COLO829 (cell line): ENCODE data around the gene TMEM116.
"Not testable (repeated sequence)": the region's sequence is repeated elsewhere in the genome, so short reads cannot be mapped to it uniquely, and the experiment has no call there.

ENCODE experiments used
- DNase-seq: peaks from one replicate; pipeline ENCODE4 v3.0.0; 2012; ENCODE audit warnings: low spot score

Gene TMEM116

DNA sequence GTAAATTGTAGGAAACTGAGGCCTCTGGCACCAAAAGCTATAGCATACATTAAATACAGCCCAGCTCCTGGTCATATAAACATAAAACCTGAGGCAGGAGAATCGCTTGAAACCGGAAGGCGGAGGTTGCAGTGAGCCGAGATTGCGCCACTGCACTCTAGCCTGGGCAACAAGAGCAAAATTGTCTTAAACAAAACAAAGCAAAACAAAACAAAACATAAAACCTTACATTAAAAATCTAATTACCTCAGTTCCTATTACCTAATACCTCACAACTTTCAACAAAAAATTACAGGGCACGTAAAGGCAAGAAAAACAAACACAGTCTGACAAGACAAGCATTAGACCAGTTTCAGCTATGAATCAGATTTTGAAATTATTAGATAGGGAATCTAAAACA, 36.7 kb downstream of the TMEM116 start:
- no peak for DNase-seq

DNA sequence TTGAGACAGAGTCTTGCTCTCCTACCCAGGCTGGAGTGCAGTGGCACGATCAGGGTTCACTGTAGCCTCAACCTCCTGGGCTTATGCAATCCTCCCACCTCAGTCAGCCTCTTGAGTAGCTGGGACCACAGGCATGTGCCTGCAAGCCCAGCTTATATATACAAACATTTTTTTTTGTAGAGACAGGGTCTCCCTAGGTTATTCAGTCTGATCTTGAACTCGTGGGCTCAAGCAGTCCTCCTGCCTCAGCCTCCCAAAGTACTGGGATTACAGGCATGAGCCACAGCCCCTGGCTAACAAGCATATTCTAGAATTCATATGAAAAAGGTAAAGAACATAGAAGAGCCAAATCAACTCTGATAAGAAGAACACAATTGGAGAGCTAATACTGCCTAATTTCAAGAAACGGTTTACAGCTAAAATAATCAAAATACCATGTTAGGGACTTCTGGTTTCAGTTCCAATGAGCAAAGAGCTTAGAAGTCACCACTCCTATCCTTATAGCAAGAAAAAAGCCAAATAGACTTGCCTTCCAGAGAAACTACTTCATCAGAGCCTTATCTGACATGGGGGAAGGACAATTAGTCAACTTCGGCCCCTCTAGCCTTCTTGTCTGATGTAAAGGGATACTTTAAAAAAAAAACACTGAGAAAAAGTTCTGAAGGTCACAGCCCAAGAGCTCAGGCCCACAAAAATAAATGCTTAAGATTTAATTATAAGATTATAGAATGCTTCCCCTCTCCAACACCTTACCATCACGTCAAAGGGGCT, 37.6 kb downstream of the TMEM116 start:
- no peak for DNase-seq

GRCh38 chr12:111971800-111972199, 41.2 kb downstream of the TMEM116 start:
- no peak for DNase-seq

GRCh38 chr12:111964935-111965334, 48.0 kb downstream of the TMEM116 start:
- DNase-seq, result no peak

- not testable (repeated sequence) for DNase-seq
Measured at GRCh38 chr12:111959518-111959917, 53.4 kb downstream of the TMEM116 start.

- DNase-seq, result not testable (repeated sequence)
Measured at GRCh38 chr12:111957224-111957623, 55.7 kb downstream of the TMEM116 start.

GRCh38 chr12:111954969-111955368, 58.0 kb downstream of the TMEM116 start:
- no peak for DNase-seq

- DNase-seq, result no peak
Measured at GRCh38 chr12:111953455-111953854, 59.5 kb downstream of the TMEM116 start.

- not testable (repeated sequence) for DNase-seq
Measured at GRCh38 chr12:111952084-111952787, 60.7 kb downstream of the TMEM116 start.

GRCh38 chr12:111950961-111951676, 61.8 kb downstream of the TMEM116 start:
- not testable (repeated sequence) for DNase-seq

- DNase-seq, result no peak
Measured at GRCh38 chr12:111943929-111944328, 69.0 kb downstream of the TMEM116 start.

- DNase-seq, result peak; percentile 4
Measured at GRCh38 chr12:111942557-111942956, 70.4 kb downstream of the TMEM116 start.

DNA sequence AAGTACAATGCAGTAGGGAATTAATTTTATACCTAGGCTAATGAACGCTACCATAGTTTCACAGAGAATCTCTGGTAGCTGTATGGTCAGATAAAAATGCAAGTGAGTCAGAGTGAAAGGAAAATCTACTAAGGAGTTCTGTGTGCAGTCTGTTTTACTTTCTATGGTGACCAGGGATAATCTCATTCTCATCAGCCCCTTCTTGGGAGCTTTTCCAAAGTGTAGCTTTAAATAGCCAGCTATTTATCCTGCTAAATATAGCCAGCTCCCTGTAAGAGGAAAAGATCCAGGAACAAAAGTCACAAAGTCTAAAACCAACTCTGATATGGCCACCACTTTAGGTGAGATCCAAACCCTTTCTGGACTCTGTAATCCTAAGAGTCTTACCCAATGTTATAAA, 75.5 kb downstream of the TMEM116 start:
- no peak for DNase-seq

DNA sequence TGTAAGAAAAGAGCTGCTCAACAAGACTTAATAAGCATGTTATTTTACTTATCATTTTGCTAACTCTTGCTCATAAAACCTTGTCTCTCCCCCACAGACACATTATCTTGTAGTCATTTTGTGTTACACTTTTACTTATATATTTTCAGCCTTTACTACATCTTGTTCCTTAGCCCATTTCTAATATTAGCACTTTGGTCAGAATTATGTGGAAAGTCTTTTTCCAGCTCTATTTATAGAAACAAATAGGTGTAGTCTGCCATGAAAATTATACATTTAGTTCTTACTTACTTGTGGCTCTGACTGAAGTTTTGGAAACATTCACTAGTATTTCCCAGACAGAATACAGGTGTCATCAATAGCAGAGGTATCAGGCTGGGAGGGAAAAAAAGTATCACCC, 76.1 kb downstream of the TMEM116 start:
- DNase-seq, result no peak

GRCh38 chr12:111932241-111932640, 80.7 kb downstream of the TMEM116 start:
- DNase-seq, result no peak

DNA sequence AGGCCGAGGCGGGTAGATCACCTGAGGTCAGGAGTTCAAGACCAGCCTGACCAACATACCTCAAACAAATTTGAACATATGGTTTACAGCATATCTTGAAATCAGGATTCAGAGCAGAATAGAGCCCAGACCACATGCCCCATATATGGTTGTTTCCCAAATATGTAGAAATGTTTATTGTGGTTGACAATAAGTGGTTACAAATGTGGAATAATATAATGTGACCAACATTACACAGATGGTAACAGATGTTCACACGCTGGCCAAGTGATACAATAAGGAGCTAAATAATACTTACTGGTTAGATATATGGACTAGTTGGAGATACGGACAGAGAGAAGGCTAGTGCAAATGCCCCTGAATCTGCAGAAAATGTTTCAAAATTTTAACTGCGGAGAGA, 85.6 kb downstream of the TMEM116 start:
- no peak for DNase-seq

DNA sequence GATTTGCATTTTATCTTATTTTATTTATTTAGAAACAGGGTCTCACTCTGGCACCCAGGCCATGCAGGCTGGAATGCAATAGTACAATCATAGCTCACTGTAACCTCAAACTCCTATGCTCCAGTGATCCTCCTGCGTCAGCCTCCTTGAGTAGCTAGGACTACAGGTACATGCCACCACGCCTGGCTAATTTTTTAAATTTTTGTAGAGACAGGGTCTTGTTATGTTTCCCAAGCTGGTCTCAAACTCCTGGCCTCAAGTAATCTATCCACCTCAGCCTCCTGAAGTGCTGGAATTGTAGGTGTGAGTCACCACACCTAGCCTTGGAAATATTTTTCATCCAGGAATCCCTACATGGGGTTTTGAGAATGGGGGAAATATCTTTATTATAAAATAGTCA, 86.3 kb downstream of the TMEM116 start:
- DNase-seq, result no peak

DNA sequence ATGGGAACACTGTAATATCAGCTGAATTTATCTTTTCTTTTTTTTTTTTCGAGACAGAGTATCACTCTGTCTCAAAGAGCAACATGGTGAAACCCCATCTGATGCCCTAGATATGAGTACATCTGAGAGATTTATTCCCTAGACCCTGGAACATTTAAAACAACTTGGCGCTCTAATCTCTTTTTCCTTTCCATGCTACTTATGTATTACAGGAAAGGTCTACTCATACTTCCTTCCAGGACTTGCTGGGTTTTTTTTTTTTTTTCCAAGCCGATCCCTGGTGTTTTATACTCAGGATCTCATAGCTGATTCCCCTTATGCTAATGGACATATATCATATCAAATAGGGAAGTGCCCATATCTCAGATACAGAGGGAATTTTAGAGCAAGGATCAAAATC, 87.8 kb downstream of the TMEM116 start:
- no peak for DNase-seq

DNA sequence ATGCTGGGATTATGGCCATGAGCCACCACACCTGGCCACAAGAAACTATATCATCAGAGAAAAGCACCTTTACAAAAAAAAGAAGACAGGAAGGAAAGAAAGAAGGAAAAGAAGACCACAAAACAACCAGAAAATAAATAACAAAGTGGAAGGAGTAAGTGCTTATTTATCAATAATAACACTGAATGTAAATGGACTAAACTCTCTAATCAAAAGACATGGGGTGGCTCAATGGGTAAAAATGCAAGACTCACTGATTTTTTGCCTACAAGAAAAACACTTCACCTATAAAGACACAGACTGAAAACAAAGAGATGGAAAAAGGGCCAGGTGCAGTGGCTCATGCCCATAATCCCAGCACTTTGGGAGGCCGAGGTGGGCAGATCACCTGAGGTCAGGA, 105.2 kb downstream of the TMEM116 start:
- no peak for DNase-seq

- no peak for DNase-seq
Measured at GRCh38 chr12:111905502-111905901, 107.5 kb downstream of the TMEM116 start.

DNA sequence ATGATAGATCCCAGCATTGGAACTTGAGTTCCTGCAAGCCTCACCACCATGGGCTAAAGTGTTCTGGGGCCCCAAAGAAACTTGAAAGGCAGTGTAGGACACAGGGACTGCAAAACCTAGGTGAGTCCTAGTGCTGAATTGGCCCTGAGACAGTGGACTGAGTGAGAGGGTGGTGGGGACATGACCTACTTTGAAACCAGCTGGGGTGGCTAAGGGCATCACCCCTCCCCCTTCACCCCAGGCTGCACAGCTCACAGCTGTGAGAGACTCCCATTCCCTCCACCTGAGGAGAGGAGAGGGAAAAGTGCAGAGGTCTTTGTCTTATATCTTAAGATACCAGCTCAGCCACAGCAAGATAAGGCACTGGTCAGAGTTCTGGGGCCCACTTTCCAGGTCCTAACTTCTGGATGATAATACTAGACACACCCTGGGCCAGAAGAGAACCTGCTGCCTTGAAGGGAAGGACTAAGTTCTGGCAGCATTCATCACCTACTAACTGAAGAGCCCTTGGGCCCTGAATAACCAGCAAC, 108.5 kb downstream of the TMEM116 start:
- no peak for DNase-seq

- DNase-seq, result no peak
Measured at GRCh38 chr12:111901182-111901581, 111.8 kb downstream of the TMEM116 start.

GRCh38 chr12:111894556-111894955, 118.4 kb downstream of the TMEM116 start:
- no peak for DNase-seq
